NCI-H82 treated with DMSO at 0.1 percent for 48 hours (cell line): ENCODE data around the gene CEP112.
"Not testable (repeated sequence)": the region's sequence is repeated elsewhere in the genome, so short reads cannot be mapped to it uniquely, and the experiment has no call there.

Experiments
- DNase-seq: peaks from one replicate; lab custom pipeline; 2025; ENCODE audit not compliant: unreplicated experiment; lab: John Stamatoyannopoulos, UW

The CEP112 gene

DNA sequence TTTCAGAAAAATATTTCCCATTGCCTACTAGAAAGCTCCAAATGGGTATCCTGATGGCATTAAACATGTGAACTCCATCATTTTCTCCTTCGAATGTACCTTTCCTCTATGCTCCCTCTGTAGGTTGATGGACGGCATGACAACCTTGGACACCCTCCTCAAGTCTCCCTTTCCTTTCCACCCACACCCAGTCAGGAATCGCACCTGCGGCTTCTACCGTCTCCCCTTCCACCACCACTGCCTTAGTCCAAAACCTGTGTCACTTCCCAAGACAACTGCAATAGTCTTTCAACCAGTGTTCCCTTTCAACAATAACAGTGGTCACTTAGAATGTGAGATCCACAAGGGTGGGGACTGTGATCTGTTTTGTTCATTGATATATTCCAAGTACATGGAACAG, 397.4 kb downstream of the CEP112 start:
- DNase-seq, result no peak

DNA sequence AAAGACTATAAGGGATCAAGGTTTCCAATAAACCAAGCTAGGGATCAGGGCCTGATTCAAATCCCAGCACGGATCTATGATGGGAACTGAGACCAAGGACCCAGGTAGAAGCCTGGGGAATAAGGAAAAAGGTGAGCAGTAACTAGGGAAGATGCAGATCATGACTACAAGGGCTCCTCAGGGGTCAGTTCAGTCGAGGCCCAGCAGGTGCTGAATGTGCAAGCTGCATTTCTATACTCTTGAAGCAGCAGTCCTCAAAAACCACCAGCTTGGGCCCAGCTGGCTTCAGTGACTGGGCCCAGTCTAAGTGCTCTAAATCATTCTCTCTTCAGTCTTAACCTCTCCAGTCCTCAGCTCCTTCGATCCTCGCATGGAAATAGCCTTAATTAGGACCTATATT, 401.7 kb downstream of the CEP112 start:
- DNase-seq, result no peak

DNA sequence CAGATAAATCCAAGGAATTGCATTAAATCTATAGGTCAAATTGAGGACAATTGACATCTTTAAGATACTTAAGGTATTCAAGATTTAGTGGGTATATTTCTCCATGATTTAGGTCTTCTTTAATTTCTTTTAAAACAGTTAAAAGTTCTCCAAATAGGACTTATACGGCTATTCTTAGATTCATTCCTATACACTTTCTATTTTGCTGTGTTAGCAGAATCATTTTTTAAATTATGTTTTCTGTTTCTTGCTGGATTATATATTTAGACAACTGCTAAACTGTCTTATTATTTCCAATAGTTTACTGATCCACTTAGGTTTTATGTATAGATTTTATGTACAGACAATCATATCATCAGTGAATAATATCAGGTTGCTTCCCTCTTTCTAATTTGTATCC, 404.4 kb downstream of the CEP112 start:
- DNase-seq, result no peak

DNA sequence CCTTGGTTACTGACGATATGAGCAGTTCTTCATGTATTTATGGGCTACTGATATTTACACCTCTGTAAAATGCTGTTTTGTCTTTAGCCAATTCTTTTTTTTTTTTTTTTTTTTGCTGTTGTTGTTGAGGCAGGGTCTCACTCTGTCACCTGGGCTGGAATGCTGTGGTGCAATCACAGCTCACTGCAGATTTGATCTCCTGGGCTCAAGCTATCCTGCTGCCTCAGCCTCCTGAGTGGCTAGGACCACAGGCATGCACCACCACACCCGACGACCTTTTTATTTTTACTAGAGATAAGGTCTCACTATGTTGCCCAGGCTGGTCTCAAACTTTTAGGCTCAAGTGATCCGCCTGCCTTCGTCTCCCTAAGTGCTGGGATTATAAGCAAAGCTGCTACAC, 405.5 kb downstream of the CEP112 start:
- DNase-seq, result no peak

DNA sequence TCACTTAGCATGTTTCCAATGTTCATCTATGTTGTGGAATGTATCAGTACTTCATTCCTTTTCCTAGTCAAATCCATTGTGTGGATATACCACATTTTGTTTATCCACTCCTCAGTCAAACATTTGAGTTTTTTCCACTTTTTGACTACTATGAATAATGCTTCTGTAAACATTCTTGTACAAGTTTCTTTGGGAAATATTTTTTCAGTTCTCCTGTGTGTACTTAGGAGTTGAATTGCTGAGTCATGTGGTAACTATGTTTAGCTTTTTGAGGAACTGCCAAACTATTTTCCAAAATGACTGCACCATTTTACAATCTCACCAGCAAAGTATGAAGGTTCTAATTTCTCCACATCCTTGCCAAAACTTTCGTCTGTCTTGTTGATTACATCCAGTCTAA, 406.8 kb downstream of the CEP112 start:
- no peak for DNase-seq

DNA sequence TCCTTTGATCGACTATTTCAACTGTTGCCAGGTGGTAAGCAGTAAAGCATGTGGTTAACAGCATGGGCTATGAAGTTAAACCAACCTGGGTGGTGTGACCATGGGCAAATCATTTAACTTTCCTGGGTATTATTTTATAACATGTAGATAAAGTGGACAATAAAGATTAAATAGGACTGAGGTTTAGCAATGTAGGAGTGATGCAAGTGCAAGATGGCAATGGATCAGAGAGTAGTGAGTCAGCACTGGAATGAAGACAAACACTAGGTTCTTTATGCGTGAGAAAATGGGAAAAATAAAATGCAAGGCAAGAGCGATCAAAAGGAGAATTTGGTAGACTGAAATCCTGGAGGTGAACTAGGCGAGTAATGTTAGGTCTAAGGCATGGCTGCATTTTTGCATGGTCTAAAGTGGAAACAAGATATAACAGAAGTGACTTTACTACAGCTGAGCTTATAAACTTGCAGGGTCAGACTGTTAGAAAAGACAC, 408.0 kb downstream of the CEP112 start:
- no peak for DNase-seq

DNA sequence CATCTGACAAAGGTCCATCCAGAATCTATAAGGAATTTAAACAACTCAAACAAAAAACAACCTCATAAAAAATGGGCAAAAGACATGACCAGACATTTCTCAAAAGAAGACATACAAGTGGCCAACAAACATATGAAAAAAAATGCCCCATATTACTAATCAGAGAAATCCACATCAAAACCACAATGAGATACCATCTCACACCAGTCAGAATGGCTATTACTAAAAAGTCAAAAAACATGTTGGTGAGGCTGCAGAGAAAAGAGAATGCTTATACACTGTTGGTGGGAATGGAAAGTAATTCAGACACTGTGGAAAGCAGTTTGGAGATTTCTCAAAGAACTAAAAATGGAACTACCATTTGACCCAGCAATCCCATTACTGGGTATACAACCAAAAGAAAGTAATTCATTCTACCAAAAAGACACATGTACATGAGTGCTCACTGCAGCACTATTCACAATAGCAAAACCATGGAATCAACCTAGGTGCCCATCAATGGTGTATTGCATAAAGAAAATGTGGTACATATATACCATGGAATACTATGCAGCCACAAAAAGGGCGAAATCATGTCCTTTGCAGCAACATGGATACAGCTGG, 409.7 kb downstream of the CEP112 start:
- not testable (repeated sequence) for DNase-seq

DNA sequence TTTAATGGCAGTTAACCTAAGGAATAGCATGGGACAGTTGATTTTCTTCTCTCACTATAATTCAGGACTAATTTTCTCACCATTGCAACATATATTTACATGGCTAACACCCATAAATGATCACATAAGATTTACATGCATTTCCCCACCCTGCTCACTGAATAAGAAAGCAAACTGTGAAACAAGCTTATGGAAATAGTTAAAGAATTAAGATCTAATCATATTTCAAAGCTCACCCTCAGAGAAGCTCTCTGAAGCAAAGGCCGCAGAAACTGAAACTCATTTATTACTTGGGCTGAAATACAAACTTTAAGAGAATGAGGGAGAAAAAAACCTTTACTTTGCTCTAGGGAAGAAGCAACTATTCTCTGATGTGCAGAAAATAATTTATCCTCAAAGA, 411.8 kb downstream of the CEP112 start:
- DNase-seq, result no peak

DNA sequence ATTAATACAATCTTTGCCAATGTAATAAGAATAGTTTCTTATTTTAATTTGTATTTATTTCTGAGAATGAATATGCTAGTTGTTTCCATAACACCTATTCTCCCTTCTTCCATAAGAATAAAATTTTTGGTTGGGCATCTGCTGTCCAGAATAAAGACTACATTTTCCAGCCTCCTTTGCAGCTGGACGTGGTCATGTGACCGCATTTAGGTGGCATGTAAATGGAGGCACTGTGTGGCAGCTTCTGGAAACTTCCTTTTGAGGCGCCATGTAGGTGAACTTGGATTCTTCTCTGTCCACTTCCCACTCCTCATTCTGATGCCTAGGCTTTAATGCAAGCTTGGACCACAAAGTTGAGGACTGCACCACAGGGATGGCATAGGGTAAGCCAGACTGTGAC, 415.0 kb downstream of the CEP112 start:
- no peak for DNase-seq

DNA sequence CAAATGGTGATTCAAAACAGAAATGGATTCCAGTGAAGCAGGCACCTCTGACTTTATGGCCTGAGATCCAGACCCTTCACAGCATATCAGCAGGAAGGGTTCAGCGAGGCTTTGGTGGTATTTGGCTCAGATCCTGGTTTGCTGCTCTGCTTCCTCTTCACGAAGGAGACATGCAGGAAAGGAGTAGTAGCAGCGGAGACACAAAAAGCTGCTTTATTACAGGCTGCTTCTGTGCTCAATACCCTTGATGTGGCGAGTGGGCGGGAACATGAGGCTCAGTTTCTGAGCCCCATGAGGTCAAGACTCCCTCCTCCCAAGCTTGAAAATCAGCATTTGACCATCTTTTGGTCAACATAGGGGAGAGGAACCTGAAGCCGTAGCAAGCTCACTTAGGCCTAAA, 417.1 kb downstream of the CEP112 start:
- DNase-seq, result no peak

DNA sequence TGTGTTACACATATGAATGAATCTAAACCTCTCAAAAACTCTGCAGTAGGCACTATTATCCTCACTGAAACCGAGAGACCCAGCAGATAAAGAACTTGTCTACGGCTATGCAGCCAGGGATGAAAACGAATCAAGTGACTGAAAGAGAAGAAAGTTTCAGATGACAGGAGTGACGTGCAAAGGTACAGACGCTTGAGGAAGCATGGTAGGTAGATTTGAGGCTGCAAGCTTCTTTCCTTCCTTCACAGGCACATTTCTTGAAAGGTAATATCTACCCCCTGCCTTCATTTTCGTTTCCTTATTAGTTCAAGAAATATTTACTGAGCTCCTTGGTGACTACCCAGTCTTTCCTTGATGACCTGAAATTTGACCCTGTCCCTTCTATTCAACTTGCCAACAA, 418.9 kb downstream of the CEP112 start:
- no peak for DNase-seq

DNA sequence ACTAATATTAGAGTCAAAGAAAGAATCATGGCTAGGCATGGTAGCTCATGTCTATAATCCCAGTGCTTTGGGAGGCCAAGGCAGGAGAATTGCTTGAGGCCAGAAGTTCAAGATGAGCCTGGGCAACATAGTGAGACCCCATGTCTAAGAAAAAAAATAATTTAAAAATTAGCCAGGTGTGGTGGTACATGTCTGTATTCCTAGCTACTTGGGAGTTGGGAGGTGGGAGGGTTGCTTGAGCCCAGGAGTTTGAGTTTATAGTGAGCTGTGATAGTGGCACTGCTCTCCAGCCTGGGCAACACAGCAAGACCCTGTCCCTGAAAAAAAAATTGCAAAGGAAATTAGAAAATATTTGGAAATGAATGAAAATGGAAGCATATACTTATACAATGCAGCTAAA, 420.2 kb downstream of the CEP112 start:
- no peak for DNase-seq

DNA sequence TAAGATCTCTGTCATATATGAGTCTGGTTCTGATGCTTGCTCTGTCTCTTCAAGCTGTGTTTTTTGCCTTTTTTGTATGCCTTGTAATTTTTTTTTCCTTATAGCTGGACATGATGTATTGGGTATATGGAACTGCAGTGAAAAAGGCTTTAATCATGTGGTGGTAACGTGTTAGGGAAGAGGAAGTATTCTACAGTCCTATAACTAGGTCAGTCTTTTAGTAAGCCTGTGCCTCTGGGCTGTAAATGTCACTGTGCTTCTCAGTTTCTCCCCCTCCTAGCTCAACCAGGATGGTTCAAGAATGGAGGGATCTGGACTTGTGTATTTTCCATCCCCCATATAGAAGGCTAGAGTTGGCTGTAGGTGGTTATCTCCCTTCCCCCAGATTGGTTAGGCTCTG, 428.1 kb downstream of the CEP112 start:
- no peak for DNase-seq

DNA sequence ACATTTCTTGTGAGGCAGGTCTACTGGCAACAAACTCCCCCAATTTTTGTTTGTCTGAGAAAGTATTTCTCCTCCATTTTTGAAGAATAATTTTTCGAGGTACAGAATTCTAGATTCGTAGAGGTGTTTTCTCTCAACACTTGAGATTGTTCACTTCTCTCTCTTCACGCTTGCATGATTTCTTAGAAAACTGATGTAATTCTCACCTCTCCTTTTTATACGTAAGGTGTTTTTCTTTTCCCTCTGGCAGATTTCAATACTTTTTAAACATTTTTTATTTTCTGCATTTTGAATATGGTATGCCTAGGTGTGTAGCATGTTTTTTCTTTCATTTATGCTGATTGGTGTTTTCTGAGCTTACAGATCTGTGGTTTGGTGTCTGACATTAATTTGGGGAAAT, 429.0 kb downstream of the CEP112 start:
- DNase-seq, result no peak

DNA sequence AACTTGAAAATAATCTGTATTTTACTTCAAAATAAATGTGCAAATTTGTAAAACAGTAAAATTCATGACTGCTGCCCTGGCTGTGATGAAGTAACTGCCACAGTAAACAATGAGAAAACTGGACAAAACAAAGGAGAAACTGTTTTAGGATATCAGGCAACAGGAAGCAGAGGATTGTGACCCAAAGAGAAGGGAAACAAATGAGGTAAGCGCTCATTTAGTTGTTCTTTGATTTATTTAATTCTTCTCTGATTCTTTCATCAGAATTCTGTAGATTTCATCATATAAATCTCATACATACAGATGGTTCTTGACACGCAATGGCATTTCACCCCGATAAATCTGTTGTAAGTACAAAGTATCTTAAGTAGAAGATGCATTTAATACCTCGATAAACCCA, 432.4 kb downstream of the CEP112 start:
- DNase-seq, result no peak

DNA sequence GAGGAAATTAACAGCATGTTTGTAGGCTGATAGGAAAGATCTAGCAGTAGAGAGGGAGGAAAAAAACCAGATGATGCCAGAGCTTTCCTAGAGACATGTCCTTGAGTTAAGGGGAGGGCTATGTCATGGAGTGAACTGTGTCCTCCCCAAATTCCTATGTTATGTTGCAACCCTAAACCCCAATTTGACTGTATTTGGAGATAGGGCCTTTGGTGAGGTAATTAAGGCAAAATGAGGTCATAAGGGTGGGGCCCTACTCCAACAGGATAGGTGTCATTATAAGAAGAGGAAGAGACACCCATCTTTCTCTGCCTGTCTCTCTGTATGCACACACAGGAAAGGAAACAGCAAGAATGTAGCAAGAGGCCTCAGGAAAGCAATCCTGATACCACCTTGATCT, 435.2 kb downstream of the CEP112 start:
- no peak for DNase-seq

DNA sequence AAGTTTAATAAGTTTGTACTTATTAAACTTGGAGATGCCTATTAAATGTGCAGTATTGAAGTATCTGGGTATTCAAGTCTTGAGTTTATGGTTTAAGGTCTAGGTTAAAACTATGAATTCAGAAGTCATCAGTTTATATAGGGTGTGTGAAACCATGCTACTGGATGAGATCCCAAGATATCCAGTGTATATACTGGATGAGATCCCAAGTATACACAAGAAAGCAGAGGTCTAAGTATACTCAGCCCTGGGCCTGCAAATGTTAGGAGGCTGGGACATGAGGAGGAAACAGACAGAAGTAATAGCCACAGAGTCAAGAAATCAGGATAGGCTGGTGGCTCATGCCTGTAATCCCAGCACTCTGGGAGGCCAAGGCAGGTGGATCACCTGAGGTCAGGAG, 436.1 kb downstream of the CEP112 start:
- no peak for DNase-seq

DNA sequence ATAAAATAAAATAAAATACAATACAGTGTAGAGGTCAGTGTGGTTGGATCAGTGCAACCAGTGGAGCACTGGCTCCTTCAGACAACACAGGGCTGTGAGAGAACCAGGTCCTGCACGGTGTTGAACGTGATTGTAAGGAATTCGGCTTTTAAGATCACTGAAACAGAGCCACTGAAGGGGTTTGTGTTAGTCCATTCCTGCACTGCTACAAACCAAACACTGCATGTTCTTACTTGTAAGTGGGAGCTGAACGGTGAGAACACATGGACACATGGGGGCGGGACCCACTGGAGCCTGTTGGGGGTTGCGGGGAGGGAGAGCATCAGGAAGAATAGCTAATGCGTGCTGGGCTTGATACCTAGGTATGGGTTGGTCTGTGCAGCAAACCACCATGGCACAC, 437.3 kb downstream of the CEP112 start:
- DNase-seq, result no peak

DNA sequence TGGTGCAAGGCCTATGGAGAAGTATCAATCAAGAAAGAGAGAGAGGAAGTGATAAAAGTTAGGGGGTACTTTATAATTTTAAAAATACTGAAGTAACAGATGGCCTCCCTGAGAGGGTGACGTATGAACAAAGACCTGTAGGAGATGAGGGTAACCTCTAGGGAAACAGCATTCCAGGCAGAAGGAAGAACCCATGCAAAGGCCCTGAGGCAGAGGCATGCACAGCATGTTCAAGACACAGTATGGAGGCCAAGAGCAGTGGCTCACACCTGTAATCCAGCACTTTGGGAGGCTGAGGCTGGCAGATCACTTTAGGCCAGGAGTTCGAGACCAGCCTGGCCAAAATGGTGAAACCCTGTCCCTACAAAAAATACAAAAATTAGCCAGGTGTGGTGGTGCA, 437.9 kb downstream of the CEP112 start:
- DNase-seq, result no peak

DNA sequence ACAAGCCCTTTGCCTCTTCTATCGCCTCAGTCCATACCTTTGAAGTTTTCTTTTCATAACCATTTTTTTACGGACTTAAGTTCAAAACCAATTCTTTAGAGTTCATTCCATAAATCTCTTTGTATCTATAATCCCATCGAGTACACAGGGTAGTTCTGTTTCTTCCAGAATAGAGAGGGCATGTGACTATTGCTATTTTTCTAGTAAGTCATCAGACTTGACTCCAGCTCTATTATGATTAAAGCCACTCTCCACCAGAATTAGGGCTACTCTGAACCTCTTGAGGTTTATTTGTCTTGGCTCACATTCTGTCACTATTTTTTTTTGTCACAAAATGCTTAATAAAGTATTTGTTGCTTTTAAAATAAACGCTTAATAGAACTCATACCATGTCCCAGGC, 438.6 kb downstream of the CEP112 start:
- DNase-seq, result no peak

DNA sequence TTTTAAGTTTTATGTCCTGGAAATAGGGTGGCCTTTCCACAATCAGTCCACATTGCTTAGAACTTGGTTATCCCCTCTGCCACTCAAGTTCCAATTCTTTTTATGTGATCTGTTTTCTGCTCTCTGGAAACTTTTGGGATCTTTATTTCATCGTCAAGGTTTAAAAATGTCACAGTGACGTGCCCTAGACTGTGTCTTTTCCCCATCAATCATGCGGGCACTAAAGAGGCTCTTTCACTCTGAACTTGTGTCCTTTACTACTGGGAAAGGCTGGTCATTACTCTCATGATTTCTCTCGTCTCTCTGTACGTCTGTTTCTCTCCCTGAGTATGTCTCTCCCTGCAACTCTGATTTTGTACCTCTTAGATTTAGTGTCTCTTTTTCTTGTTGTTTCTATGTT, 440.7 kb downstream of the CEP112 start:
- DNase-seq, result no peak

DNA sequence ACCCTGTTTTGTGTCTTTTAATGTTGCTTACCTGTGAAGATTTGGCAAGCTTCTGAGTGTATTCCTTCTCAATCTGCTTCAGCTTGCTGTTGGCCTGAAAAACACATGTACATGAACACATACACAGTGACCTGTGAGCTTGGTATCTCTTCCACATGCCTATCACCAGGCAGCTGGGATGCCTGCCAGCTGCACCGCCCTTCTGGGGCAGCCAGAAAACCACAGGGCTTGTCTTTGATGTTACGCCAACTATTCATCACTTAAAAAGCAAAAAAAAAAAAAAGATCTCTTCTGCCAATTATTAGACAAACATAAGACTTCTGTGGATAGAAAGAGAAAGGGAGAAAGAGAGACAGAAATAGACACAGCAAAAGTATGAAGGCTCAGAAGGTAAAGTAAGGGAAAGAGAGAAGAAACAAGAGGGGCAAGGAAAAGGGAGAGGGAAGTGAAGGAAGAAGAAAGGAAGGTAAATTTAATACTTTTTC, 441.3 kb downstream of the CEP112 start:
- no peak for DNase-seq

DNA sequence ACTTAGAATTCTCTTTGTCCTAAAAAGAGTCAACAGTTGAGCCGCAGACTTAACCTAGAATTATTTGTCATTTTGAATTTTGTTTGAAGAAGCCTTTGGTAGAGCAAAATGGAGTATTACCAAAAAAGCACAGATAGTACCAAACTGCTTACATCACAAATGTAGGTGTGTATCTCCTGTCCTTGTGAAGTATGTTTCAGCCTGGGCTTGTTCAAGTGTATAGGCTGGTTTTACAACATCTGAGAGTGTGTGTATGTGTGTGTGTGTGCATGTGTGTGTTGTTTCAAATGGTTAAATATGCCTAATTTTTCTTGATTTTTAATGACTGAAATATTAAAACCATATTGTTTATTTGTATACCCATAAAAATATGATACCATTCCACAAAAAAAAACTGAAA, 441.8 kb downstream of the CEP112 start:
- no peak for DNase-seq

DNA sequence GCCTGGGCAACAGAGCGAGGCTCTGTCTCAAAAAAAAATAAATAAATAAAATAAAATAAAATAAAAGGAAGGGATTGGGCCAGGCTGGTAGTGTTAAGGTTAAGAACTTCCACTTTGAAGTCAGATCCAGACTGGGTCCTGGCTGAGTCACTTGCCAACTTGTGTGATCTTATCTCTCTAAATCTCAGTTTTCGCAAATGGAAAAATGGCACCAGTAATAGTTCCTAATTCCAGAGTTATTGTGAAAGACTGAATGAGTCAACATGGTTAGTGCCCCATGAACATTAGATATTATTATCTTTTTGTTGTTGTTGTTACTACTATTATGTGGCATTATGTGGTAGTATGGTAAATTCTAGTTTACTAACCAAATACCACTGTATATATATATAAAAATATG, 442.5 kb downstream of the CEP112 start:
- DNase-seq, result no peak
